ENCODE measurements around the gene GPHB5. TPM values are rescaled to one million over a fixed set of nuclear protein-coding genes. Genes with fewer than 3 reads are reported as not detected.

The GPHB5 gene
- total RNA-seq, 6 experiments from 2014 or later = not detected

DNA sequence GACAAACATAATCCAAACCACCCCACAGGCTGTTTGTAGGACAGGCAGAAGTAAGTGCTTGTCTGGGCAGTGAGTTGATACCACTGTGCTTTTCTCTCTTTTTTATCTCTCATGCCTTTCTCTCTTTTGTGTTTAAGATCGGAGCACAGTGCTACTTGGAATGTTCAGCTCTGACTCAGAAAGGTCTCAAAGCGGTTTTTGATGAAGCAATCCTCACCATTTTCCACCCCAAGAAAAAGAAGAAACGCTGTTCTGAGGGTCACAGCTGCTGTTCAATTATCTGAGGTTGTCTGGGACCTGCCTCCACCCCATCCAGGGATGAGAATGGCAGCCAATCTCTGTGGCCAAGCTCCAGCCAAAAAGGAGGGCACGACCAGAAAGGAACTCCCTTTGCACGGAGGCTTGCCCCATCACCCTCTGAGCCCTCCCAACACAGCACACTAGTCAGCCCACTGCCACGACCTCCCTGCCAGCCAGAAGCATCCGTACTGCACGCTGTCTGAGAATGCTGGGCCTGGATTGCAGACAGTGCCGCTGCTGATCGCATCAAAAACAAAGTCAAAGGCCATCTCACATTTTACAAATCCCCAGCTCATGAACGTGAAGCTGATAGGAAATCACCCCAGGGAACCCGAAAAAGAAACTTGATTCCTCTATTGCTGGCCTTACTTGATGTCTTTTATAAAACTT, 27.8 kb downstream of the GPHB5 start:
- no peak for DNase-seq
- Histone ChIP-seq H3K27me3 (no peaks in the 10 kb centered on the region), H3K4me3 (no peak overlapping the region), H3K9me3 (no peaks in the 10 kb centered on the region), H3K27ac (no peak overlapping the region), H3K4me1 (no peaks in the 10 kb centered on the region), H3K36me3 (no peaks in the 10 kb centered on the region)
- ATAC-seq = no peak
- 73% methylated on average over 12 of the region's 12 CpGs for WGBS (ENCODE audit: insufficient coverage, low coverage, low lambda C conversion rate, missing lambda C conversion rate)
- intact Hi-C loops (cut with DNase I) = no loop called here
- no peak for TF ChIP-seq POLR2A (IDR thresholded peaks at IDR 0.05)
- TF ChIP-seq, protein P1, sequence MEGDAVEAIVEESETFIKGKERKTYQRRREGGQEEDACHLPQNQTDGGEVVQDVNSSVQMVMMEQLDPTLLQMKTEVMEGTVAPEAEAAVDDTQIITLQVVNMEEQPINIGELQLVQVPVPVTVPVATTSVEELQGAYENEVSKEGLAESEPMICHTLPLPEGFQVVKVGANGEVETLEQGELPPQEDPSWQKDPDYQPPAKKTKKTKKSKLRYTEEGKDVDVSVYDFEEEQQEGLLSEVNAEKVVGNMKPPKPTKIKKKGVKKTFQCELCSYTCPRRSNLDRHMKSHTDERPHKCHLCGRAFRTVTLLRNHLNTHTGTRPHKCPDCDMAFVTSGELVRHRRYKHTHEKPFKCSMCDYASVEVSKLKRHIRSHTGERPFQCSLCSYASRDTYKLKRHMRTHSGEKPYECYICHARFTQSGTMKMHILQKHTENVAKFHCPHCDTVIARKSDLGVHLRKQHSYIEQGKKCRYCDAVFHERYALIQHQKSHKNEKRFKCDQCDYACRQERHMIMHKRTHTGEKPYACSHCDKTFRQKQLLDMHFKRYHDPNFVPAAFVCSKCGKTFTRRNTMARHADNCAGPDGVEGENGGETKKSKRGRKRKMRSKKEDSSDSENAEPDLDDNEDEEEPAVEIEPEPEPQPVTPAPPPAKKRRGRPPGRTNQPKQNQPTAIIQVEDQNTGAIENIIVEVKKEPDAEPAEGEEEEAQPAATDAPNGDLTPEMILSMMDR (IDR thresholded peaks at IDR 0.05) = no peak

DNA sequence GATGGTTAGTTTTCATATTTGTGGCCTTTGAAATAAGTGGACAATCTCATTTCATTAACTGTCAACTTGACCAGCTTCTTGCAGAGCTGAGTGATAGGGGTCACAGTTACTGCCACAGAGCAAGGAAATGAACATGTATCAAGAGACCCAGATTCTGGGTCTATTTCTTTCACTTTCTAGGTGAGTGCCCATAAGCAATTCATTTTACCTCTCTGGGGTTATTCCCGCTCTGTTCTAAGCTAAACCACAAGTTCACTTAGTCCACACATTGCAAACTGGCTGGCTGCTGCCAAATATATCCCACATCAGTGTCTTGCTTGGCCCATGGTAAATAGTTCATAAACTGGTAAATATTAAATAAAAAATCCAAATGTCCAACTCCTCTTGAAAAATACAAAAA, 29.9 kb downstream of the GPHB5 start:
- DNase-seq = no peak
- H3K9me3 ChIP-seq = no peaks in the 10 kb centered on the region
- intact Hi-C loops (cut with DNase I) = no loop called here
- no peaks in the 10 kb centered on the region for H3K4me1 ChIP-seq
- H3K27me3 ChIP-seq = no peaks in the 10 kb centered on the region
- no peak overlapping the region for H3K27ac ChIP-seq
- no peak overlapping the region for H3K4me3 ChIP-seq
- no peak for ATAC-seq
- H3K36me3 ChIP-seq = no peaks in the 10 kb centered on the region
- no peak for TF ChIP-seq POLR2A (IDR thresholded peaks at IDR 0.05)
- TF ChIP-seq, protein P1 (IDR thresholded peaks at IDR 0.05) = no peak
- 67% methylated on average over 1 of the region's 1 CpG for WGBS (ENCODE audit: insufficient coverage, low coverage, low lambda C conversion rate, missing lambda C conversion rate)

DNA sequence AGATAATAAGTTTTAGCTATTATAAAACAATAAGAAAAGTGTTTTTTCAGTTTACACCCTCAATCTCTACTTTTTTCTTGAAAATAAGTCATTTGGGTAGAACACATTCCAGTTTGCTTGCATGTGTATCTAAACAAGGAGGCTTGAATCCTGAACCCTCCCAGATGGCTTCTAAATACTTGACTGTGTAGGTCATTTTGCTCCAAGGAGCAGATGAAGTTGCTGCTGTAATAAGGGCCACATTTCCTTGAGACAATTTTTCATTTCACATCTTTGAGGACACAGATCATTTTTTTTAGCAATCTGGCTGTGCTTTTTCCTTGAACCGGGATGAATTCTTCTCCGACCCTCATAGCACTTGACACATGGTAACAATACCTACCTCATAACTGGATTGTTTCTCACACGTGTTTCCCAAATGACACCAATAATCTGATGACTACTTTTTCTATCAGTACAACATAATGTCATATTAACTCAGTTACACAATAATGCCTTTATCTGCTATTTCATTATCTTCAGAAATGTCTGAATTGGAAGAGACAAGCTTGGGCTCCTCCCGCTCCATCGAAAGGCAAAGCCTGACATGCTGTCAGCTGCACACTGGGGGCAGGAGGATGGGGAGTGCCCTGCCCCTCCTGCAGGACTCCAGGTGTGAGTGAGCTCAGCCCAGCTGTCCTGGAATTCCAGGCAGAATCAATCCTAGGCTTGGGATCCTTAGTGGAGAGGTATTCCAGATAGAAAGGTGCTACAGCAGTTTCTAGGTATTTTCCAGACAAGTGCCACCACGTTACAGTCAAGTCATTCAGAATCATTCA, 30.9 kb downstream of the GPHB5 start:
- intact Hi-C loops (cut with DNase I) = no loop called here
- H3K4me1 ChIP-seq = no peaks in the 10 kb centered on the region
- H3K27me3 ChIP-seq = no peaks in the 10 kb centered on the region
- no peaks in the 10 kb centered on the region for H3K9me3 ChIP-seq
- no peak for ATAC-seq
- DNase-seq = no peak
- TF ChIP-seq POLR2A (IDR thresholded peaks at IDR 0.05) = no peak
- TF ChIP-seq, protein P1 (IDR thresholded peaks at IDR 0.05) = no peak
- no peak overlapping the region for H3K4me3 ChIP-seq
- no peak overlapping the region for H3K27ac ChIP-seq
- WGBS (ENCODE audit: insufficient coverage, low coverage, low lambda C conversion rate, missing lambda C conversion rate) = 84% methylated on average over 6 of the region's 6 CpGs
- no peaks in the 10 kb centered on the region for H3K36me3 ChIP-seq

DNA sequence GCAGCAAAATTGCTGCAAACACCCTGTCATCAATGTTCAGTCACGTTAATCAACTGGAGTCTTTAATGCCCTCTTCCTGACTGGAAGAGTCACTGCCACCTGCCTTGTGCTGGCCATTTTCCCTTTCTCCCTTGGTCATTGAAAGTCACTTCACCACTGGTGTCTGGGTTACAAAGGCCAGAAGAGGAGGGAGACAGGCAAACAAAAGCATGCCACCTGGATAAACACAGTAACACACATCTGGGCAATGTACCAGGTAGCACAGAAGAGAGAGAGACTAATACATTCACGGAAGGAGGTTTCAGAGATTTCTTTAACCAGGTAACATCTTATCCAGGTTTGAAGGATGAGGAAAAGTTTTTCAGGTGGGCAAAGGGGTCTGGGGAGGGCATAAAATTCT, 32.7 kb downstream of the GPHB5 start:
- no peak overlapping the region for H3K4me3 ChIP-seq
- no peaks in the 10 kb centered on the region for H3K36me3 ChIP-seq
- intact Hi-C loops (cut with DNase I) = no loop called here
- H3K27me3 ChIP-seq = no peaks in the 10 kb centered on the region
- TF ChIP-seq POLR2A (IDR thresholded peaks at IDR 0.05) = no peak
- TF ChIP-seq, protein P1 (IDR thresholded peaks at IDR 0.05) = no peak
- no peak overlapping the region for H3K27ac ChIP-seq
- no peaks in the 10 kb centered on the region for H3K4me1 ChIP-seq
- ATAC-seq = peak; percentile 37 to 93 (median 73)
- 32% methylated on average over 2 of the region's 2 CpGs for WGBS (ENCODE audit: insufficient coverage, low coverage, low lambda C conversion rate, missing lambda C conversion rate)
- H3K9me3 ChIP-seq = no peaks in the 10 kb centered on the region
- no peak for DNase-seq

Data from right lobe of liver (tissue), 6 donors.